ENCODE data around the gene AHCY.
A peak's percentile ranks its signal among the peaks of the same experiment; 100 is the strongest.
"Not testable (repeated sequence)": the region's sequence is repeated elsewhere in the genome, so short reads cannot be mapped to it uniquely, and the experiment has no call there.

AHCY gene

GRCh38 chr20:34322267-34323105 is 19.3 kb upstream of the AHCY start:
- no peak for DNase-seq

- no peak for DNase-seq
Observed at GRCh38 chr20:34320861-34321260, 17.7 kb upstream of the AHCY start.

GRCh38 chr20:34318609-34319443 is 15.7 kb upstream of the AHCY start:
- no peak for DNase-seq

- no peak for DNase-seq
Observed at GRCh38 chr20:34316196-34316814, 13.2 kb upstream of the AHCY start.

DNA sequence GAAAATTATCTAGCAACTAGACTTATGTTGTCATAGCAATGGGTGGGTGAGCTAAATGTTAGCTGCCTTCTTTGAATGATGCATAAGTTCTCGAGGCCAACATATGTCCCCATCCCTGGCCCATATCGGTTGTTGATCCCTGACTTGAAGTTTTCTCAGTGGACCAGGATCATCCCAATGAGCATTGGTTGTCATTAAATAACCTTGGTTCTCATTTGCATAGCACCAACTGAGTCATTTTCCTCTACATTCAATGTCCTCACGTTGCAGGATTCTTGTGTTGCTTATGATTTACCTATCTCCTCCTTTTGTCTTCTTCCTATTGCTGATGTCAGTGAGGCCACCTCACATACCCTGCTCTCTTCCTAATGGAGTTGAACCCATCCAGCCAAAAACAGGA is 12.1 kb upstream of the AHCY start:
- no peak for DNase-seq

- peak; percentile 87 to 92 for DNase-seq
Observed at GRCh38 chr20:34312544-34313217, 9.5 kb upstream of the AHCY start.

- DNase-seq, result no peak
Observed at GRCh38 chr20:34312024-34312460, 8.9 kb upstream of the AHCY start.

- DNase-seq, result no peak
Observed at GRCh38 chr20:34311118-34312023, 8.2 kb upstream of the AHCY start.

- no peak for DNase-seq
Observed at GRCh38 chr20:34310481-34311117, 7.4 kb upstream of the AHCY start.

DNA sequence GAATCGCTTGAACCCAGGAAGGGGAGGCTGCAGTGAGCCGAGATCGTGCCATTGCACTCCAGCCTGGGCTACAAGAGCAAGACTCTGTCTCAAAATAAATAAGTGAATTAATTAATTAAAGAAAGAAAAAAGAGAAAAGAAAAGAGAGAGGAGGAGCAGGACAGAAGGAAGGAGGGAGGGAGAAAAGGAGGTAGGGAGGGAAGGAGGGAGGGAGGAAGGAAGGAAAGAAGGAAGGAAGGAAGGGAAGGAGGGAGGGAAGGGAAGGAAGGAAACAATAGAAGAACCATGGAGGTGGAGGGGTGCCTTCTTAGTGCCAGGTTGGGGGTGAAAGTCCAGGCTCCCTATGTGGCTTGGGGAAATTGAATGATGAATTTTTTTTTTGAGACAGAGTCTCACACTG is 6.5 kb upstream of the AHCY start:
- DNase-seq, result no peak

DNA sequence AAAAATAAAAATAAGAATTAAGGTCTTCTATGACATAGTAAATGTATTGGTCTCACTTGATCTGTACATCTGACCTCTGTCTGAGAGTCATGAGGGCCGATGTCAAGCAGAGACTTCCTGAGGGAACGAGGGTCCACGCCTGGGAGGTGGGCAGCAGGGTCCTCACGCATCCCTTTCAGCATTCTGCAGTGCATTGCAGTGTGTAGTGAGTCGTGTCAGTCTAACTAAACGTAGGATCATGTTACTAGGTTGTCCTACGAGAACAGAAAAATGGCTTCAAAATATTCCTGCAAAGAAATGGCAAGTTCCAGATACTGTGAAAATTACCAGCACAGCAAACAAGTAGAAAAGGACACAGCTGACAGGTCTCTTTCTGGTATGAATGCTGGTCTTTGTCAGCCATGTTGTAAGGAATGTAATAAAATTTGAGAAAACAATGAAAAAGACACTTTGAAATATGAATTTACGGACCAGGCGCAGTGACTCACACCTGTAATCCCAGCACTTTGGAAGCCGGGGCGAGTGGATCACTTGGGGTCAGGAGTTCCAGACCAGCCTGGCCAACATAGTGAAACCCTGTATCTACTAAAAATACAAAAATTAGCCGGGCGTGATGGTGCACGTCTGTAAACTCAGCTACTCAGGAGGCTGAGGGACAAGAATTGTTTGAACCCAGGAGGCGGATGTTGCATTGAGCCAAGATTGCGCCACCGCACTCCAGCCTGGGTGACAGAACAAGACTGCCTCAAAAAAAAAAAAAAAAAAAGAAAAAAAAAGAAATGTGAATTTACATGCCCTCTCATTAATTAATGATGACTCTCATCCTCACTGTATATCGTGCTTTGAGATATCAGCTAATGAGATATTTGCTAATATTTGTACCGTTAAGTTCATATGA is 2.4 kb upstream of the AHCY start:
- no peak for DNase-seq

DNA sequence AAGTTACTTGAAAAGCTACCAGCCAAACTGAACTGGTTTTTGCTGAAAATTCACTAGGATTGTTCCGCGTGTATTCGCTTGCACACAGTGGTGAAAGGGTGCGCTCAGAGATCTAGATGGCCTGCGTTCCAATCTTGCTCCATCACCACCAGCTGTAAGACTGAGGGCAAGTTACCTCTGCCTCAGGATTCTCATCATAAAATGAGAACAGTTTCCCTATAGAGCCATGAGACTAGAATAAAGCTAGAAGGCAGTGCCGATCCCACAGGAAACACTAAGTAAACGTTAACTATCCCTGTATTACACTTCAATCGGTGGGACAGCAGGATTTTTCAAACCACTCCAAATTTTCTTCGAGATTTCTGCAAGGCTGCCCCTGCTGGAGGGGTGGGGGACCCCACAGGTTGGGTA is 838 bp downstream of the AHCY start:
- DNase-seq, result no peak

GRCh38 chr20:34301587-34302311 is 1.4 kb downstream of the AHCY start:
- peak; percentile 11 to 21 for DNase-seq

GRCh38 chr20:34300809-34301586 is 2.2 kb downstream of the AHCY start:
- no peak for DNase-seq

- no peak for DNase-seq
Observed at GRCh38 chr20:34300256-34300806, 2.8 kb downstream of the AHCY start.

DNA sequence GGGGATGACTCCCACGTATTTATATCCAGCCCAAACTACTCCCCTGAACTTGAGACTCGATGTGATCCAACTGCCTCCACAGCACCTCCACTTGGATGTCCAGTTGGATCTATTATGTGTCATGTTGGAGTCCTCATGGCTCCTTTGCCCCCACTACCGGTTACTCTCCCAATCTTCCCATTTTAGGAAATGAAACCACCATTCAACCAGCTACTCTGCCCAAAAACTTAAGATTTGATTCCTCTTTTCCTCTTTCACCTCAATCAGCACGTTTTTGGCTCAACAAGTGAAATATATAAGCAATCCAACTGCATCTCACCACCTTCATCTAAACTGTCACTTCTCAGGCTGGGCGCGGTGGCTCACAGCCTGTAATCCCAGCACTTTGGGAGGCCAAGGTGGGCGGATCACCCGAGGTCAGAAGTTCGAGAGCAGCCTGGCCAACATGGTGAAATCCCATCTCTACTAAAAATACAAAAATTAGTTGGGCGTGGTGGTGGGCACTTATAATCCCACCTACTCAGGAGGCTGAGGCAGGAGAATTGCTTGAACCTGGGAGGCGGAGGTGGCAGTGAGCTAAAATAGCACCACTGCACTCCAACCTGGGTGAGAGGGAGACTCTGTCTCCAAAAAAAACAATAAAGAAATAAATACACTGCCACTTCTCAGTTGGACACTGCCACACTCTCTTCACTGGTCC is 3.4 kb downstream of the AHCY start:
- no peak for DNase-seq

DNA sequence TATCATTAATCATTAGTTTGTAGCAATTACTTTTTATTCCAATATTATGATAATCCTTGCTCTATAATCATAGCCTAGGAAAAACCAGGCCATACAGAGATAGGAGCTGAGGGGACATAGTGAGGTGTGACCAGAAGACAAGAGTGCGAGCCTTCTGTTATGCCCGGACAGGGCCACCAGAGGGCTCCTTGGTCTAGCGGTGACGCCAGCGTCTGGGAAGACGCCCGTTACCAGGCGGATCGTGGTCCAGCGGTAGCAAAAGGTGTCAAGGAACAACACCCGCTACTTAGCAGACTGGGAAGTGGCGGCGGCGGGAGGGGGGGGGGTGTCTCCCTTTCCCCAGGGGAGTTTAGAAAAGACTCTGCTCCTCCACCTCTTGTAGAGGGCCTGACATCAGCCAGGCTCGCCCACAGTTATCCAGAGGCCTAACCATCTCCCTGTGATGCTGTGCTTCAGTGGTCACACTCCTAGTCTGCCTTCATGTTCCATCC is 4.8 kb downstream of the AHCY start:
- not testable (repeated sequence) for DNase-seq

GRCh38 chr20:34296468-34296867 is 6.7 kb downstream of the AHCY start:
- DNase-seq, result no peak

All from activated CD4-positive, alpha-beta T cell treated with anti-CD3 and anti-CD28 coated beads, Interleukin-2, amount 50 U/mL, for 48 hours (primary cell).